Karpas-422 (cell line): ENCODE data around the gene RNU1-2. TPM values are rescaled to one million over a fixed set of nuclear protein-coding genes. Genes with fewer than 3 reads are reported as not detected.
A peak's percentile ranks its signal among the peaks of the same experiment; 100 is the strongest.
"Not testable (repeated sequence)": the region's sequence is repeated elsewhere in the genome, so short reads cannot be mapped to it uniquely, and the experiment has no call there.

Source experiments
- DNase-seq: peaks from one replicate; pipeline ENCODE4 v3.0.0-alpha.2; 2015
- H2AFZ ChIP-seq: fragments of 200-600 bp; sonication (generic); 2 replicates; pipeline ENCODE4 v1.6.1; 2014; ENCODE audit warnings: antibody characterized with exemption, low read length, mixed read lengths
- H3K27ac ChIP-seq: fragments of 200-600 bp; sonication (generic); 2 replicates; pipeline ENCODE4 v1.5.1; 2014; ENCODE audit warnings: mild to moderate bottlenecking, low read length, moderate library complexity
- H3K27me3 ChIP-seq: fragments of 200-600 bp; sonication (generic); 2 replicates; pipeline ENCODE4 v1.6.1; 2014; ENCODE audit warnings: low read length, mixed read lengths
- H3K36me3 ChIP-seq: fragments of 200-600 bp; sonication (generic); 2 replicates; pipeline ENCODE4 v1.6.1; 2014; ENCODE audit warnings: low read length, mixed read lengths; ENCODE audit not compliant: insufficient read depth
- H3K4me1 ChIP-seq: fragments of 200-600 bp; sonication (generic); 2 replicates; pipeline ENCODE4 v1.6.1; 2014; ENCODE audit warnings: mild to moderate bottlenecking, low read length, mixed read lengths
- H3K4me2 ChIP-seq: fragments of 200-600 bp; sonication (generic); 2 replicates; pipeline ENCODE4 v1.6.1; 2014; ENCODE audit warnings: low read length, low read depth, mild to moderate bottlenecking; ENCODE audit not compliant: poor library complexity, severe bottlenecking
- H3K4me3 ChIP-seq: fragments of 200-600 bp; sonication (generic); 2 replicates; pipeline ENCODE4 v1.5.1; 2014; ENCODE audit warnings: mild to moderate bottlenecking, antibody characterized with exemption, low read length, mixed read lengths
- H3K79me2 ChIP-seq: fragments of 200-600 bp; sonication (generic); 2 replicates; pipeline ENCODE4 v1.6.1; 2014; ENCODE audit warnings: mild to moderate bottlenecking, low read length, mixed read lengths
- H3K9ac ChIP-seq: fragments of 200-600 bp; sonication (generic); 2 replicates; pipeline ENCODE4 v1.6.0; 2014; ENCODE audit warnings: low read length
- H3K9me2 ChIP-seq: fragments of 200-600 bp; sonication (generic), shearing (Covaris generic); replicated peaks from 2 replicates; pipeline ENCODE4 v1.6.0; 2014; ENCODE audit warnings: mild to moderate bottlenecking, low read length, moderate library complexity; ENCODE audit not compliant: insufficient read depth
- H3K9me3 ChIP-seq: fragments of 300-700, 200-600 bp; sonication (generic); 2 replicates; pipeline ENCODE4 v1.6.1; 2014; ENCODE audit warnings: low read length, mixed read lengths
- H4K20me1 ChIP-seq: fragments of 200-600 bp; sonication (generic); 2 replicates; pipeline ENCODE4 v1.6.1; 2014; ENCODE audit warnings: mild to moderate bottlenecking, antibody characterized with exemption, low read length, low read depth; ENCODE audit not compliant: insufficient read depth
- total RNA-seq: library from RNA; depleted of rRNA; stranded (reverse); fragments of >200 nt; shearing (Covaris generic); gene quantifications from 2 replicates; pipeline ENCODE4 v1.2.3, GENCODE V29; 2014; ENCODE audit warnings: low replicate concordance

The RNU1-2 gene
- total RNA-seq, 1 experiment from 2014 or later, result under 0.01 TPM

DNA sequence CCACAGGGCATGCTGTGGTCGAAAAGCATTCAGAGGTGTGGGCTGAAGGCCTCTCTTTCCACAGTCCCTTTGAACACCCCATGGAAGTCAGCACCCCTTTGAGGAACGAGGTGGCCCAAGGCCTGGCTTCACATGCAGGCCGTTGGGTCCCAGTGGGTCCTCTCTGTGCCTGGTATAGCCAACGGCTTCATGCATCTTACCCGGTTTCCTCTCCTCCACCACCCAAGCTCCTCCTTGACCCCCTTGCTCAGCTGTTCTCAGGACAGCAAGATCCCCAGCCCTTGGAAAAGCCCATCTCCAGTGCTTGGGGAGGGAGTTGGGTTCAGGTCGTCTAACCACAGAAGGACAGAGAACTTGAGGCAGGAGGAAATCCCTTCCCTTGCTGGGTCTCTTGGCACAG lies 27.0 kb upstream of the RNU1-2 start:
- H3K27ac ChIP-seq, H4K20me1 ChIP-seq, H2AFZ ChIP-seq, H3K4me1 ChIP-seq, H3K4me3 ChIP-seq, H3K4me2 ChIP-seq, H3K9me3 ChIP-seq, H3K79me2 ChIP-seq, H3K36me3 ChIP-seq, H3K9ac ChIP-seq, H3K9me2 ChIP-seq, H3K27me3 ChIP-seq: not testable (repeated sequence)
- peak; percentile 6 for DNase-seq

DNA sequence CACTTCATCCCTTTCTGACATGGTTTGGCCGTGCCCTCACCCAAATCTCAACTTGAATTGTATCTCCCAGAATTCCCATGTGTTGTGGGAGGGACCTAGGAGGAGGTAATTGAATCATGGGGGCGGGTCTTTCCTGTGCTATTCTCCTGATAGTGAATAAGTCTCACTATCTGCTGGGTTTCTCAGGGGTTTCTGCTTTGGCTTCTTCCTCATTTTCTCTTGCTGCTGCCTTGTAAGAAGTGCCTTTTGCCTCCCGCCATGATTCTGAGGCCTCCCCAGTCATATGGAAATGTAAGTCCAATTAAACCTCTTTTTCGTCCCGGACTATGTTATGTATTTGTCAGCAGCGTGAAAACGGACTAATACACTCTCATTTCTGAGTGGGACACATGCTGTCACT lies 25.8 kb upstream of the RNU1-2 start:
- H3K9me3 ChIP-seq, H3K27me3 ChIP-seq, H3K36me3 ChIP-seq, H3K9me2 ChIP-seq, H4K20me1 ChIP-seq, H3K27ac ChIP-seq, H3K9ac ChIP-seq, H3K4me3 ChIP-seq, H3K79me2 ChIP-seq, H3K4me1 ChIP-seq, H2AFZ ChIP-seq, H3K4me2 ChIP-seq: not testable (repeated sequence)
- DNase-seq, result peak; percentile 39

DNA sequence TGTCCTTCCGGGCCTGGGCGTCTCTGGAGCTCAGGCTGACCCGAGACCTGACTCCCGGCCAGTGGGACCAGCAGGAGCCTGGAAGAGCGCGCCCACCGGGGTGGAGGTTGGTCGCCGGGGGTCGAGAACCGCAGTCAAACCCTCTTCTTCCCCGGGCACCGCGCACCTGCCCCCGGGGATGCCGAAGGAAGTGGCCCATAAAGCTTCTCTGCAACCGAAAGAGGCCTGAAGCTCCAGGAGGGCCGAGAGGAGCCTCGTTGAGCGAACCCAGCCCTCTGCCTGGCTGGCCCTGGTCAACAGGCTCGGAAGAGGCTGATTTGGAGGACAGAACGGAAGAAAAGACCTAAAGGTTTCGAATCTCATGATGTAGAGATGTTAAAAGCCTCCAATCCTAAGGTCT lies 24.6 kb upstream of the RNU1-2 start:
- peak; percentile 9 for DNase-seq
- not testable (repeated sequence) for H3K9me3 ChIP-seq, H3K4me3 ChIP-seq, H3K9me2 ChIP-seq, H3K4me1 ChIP-seq, H3K36me3 ChIP-seq, H3K27ac ChIP-seq, H3K9ac ChIP-seq, H2AFZ ChIP-seq, H3K79me2 ChIP-seq, H3K27me3 ChIP-seq, H3K4me2 ChIP-seq, H4K20me1 ChIP-seq

DNA sequence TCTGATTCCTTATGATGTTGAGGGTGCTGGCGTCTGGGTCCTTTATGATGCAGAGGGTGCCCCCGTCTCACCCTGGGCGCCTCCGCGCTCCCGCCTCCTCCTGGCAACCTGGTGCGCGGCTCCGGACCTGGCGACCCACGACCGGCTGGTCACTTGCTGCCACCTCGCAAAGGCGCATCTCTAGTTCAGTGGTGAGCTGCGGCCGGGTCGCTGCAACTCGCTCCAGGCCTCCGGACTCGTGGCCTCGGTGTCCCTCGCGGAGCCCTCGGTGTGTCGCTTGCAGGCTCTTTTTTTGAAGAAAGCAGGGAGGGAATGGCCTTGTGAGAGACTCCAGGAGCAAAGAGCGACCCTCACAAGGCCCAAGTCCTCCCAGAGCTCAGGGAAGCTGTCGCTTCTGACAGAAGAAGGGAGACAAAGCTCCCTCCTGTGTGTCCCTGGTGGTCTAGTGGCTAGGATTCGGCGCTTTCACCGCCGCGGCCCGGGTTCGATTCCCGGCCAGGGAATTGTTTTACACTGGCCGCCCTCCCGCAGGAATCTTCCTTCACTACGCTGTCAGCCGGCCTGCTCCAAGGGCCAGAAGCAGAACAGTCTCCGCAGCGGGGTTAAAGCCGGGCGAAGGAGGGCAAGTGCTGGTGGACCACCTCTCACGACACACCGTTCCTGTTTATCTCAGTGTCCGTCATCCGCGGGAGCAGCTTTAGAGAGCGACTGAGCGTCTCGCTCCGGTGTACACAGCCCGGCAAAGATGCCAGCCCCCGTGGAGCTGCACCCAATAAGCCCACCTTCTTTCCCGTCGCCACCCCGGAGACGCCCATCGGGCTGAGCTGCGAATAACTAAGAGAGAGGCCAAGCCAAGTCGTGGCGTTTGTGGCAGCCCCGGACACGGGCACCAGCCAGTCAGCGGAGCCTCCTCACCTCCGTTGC lies 23.4 kb upstream of the RNU1-2 start:
- not testable (repeated sequence) for H3K4me1 ChIP-seq, H3K9ac ChIP-seq, H3K9me2 ChIP-seq, H4K20me1 ChIP-seq, H3K27me3 ChIP-seq, H3K36me3 ChIP-seq, H3K79me2 ChIP-seq, H3K9me3 ChIP-seq, H3K4me2 ChIP-seq, H3K4me3 ChIP-seq, H3K27ac ChIP-seq, H2AFZ ChIP-seq
- peak; percentile 31 for DNase-seq

DNA sequence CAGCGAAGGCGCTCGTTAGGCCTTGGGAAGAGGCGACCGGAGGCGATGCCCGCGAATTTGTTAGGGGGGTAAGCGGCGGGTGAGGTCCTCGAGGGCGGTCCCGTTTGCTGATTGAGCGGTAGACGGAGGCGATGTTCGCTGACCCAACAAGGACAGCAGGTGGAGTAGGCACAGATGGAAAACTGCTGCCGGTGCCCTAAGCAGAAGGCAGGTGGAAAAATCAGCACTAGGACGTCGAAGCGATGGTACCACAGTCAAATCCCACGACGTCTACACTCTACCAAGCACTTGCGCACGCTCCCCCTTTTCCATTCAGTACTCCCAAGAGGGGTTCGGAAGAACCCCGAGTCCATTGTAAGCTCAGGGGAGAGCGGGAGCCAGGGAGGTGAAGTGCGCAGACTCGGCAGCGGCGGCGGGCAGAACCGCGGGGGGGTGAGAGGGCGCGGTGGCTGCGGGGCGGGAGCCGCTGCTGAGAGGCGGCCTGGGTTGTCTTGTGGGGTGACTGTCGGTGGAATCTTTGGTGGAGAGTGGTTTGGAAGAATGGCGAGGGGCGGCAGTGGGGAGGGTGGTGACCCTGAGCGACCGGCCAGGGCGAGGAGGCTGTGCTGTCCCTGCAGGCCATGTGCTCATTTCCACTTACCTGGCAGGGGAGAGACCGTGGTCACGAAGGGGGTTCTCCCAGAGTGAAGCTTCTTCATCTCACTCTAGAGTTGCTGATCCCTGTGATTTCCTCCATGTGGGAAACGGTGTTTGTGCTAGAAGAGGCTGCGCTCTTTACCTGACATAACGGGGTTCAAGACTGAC lies 22.5 kb upstream of the RNU1-2 start:
- not testable (repeated sequence) for H3K79me2 ChIP-seq, H2AFZ ChIP-seq, H3K4me3 ChIP-seq, H3K9me2 ChIP-seq, H4K20me1 ChIP-seq, H3K36me3 ChIP-seq, H3K27ac ChIP-seq, H3K9me3 ChIP-seq, H3K4me1 ChIP-seq, H3K4me2 ChIP-seq, H3K9ac ChIP-seq, H3K27me3 ChIP-seq, DNase-seq

DNA sequence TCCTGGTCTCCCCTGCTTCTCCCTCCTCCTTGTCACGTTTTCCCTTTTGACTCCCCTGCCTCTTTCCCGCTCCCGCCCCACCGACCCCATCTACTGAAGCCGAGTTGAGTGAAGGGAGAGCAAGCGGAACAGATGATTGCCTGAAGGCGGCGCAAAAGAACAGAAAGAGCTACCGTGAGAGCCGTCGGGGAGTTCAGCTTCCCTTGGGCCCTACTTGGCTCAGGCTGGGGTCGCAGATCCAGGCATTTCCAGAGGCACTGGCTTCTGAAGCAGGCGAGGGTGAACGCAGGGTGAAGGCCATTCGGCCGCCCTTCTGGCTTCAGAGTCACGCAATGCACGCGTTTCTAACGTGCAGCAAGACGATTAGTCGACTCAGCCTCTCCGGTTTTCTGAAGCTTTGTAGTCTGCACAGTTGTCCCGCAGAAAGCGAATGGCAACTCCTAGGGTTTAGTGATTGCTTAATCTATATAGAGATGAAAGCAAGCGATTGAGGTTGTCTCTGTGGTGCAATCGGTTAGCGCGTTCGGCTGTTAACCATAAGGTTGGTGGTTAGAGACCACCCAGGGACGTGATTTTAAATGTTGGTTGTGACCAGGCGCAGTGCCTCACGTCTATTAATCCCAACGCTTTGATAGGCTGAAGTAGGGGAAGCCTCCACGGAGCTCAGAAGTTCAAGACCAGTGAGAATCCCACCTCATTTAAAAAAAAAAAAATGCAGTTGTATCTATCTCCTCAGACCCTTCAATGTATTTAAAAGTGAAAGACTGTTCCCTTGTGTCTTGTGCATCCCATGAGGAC lies 20.6 kb upstream of the RNU1-2 start:
- not testable (repeated sequence) for H3K79me2 ChIP-seq, H3K4me1 ChIP-seq, H3K4me2 ChIP-seq

DNA sequence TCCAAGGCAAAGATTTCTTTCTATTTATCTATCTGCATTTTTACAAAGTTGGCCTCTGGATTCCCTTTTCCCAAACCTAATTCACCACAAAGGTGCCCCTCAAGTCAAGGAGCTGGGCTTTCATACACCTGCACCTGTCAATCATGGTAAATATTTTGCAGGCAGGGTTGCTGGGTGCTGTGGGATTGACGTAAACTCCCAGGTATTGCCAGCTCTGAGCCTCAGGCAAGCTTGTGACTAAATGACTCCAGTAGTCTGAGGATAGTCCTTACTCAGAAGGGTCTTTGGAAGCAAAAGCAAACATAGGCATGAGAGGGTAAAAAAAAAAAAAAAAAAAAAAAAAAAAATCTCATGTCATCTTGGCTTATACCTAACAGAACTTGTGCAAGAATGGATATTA lies 14.0 kb upstream of the RNU1-2 start:
- not testable (repeated sequence) for H3K4me1 ChIP-seq, H3K9me2 ChIP-seq, H3K27me3 ChIP-seq, H3K36me3 ChIP-seq, H3K4me2 ChIP-seq, H3K27ac ChIP-seq, DNase-seq, H3K79me2 ChIP-seq, H4K20me1 ChIP-seq, H3K4me3 ChIP-seq, H2AFZ ChIP-seq, H3K9ac ChIP-seq, H3K9me3 ChIP-seq

More for the DNA sequence above, 20.6 kb upstream of the RNU1-2 start:
- not testable (repeated sequence) for H2AFZ ChIP-seq, H3K9me3 ChIP-seq, H4K20me1 ChIP-seq, H3K27me3 ChIP-seq, H3K9me2 ChIP-seq, H3K27ac ChIP-seq, H3K9ac ChIP-seq, H3K4me3 ChIP-seq, DNase-seq, H3K36me3 ChIP-seq

DNA sequence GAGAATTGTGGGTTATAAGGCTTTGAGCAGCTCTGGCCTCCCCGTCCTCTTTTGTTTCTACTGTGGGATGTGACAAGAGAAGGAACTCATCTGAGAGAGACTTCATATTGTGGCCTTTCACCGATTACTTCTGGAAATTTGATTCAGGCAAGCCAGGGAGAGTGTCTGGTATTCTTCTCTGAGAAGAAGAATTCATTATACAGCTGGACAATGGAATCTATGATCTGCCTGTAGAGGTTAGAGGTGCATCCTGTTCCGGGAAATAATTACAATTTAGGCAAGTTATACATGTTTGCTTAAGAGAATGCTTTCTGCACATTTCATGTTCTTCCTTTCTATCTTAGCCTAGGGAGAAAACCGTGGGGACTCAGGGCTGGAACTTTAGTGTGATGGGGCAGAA lies 12.8 kb upstream of the RNU1-2 start:
- no peaks in the 10 kb centered on the region for H3K79me2 ChIP-seq
- H4K20me1 ChIP-seq, result no peaks in the 10 kb centered on the region
- H2AFZ ChIP-seq, result no peak overlapping the region
- H3K4me3 ChIP-seq, result no peak overlapping the region
- no peaks in the 10 kb centered on the region for H3K36me3 ChIP-seq
- H3K4me1 ChIP-seq, result no peaks in the 10 kb centered on the region
- H3K27me3 ChIP-seq, result no peaks in the 10 kb centered on the region
- H3K4me2 ChIP-seq, result no peak overlapping the region
- no peak overlapping the region for H3K9ac ChIP-seq
- no peak for DNase-seq
- H3K9me2 ChIP-seq, result no peaks in the 10 kb centered on the region
- no peaks in the 10 kb centered on the region for H3K9me3 ChIP-seq
- no peak overlapping the region for H3K27ac ChIP-seq
